Activated T-helper 9 cell treated with anti-CD3 and anti-CD28 coated beads, Interleukin-2, amount 50 U/mL, for 16 hours (primary cell): ENCODE data around the gene STMN1.

Source experiments
- DNase-seq: peaks from one replicate; pipeline ENCODE4 v3.0.0-alpha.2; 2020; ENCODE audit warnings: low read depth

STMN1 gene

DNA sequence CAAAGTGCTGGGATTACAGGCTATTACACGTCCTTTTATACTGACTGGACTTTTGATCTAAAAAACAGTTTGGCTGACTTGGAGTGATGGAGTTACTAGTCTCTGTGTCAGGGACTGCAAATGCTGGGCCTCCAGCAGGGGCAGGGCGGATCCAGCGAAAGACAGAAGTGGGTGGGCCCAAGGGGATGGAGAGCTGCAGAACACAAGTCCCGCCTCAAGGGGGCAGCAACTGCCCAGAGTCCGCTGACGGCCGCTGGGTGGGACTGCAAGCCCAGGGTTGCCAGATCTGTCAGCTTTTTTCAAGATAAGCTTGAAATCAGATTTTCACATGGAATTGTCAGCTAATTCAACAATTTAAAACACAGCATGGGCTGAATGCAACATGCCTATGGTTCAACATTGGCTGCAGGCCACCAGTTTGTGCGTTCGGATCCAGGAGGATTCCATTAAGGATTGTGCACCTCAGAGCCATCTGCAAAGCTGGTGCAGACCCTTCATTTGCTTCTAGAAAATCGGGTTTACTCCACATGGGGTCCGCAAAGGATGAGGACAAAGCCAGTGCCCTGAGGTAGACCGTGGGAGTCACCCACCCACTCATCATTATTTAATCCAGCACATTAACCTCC lies 10.7 kb downstream of the STMN1 start:
- peak; percentile 82 for DNase-seq

DNA sequence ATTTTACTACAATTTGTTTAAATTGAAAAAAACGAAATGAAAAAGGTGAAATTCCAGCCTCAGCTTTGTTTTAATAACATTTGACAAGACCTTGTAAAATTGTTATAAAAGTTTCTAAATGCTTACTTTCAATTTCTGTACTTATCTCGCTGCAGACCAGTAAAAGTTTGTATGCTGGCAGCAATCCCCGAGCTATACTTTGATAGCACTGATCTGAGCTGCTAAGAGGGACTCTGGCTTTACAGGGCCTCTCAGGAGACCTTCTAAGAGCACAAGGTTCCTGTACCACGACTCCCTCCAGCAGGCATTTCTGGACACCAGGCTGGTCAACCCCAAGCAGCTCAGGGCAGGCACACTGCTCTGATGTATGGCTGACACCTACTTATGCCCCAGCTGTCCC lies 13.1 kb downstream of the STMN1 start:
- no peak for DNase-seq

GRCh38 chr1:25891606-25892005 lies 14.6 kb downstream of the STMN1 start:
- DNase-seq: no peak

GRCh38 chr1:25890239-25891034 lies 15.8 kb downstream of the STMN1 start:
- DNase-seq: no peak

DNA sequence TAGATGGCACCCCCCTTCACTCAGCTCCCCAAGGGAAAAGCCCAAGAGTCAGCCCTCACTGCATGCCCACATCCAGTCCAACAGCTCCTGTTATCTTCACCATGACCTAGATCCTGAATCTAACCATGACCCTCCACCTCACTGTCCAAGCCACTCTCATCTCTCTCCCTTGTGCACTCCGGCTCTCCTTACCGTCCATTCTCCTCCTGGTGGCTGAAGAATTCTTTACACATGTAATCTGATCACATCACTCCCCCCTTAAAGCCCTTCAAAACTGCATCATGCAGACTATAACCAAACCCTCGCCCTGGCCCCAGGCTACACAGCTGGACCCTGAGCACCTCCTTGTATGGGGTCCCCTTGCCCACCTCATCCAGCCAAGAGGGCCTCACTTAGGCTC lies 16.7 kb downstream of the STMN1 start:
- DNase-seq: no peak

GRCh38 chr1:25888426-25888987 lies 17.7 kb downstream of the STMN1 start:
- no peak for DNase-seq

DNA sequence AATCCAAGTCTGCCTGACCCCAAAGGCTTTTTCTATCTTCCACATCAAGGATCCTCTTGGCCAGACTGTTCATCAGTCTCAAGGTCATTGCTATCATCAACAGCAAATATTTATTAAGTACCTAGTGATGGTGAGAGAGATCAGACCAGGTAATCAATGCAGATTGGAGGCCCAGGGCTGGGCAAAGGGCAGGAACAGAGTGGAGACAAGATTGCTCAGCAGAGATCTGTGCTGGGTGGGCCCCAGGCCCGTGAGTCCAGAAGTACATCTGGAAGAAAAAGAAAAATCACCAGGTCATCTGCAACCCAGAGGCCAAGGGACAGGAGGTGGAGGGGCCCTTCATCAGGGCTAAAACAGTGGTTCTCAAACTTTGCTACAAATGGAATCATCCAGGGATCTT lies 20.6 kb downstream of the STMN1 start:
- DNase-seq: no peak

- no peak for DNase-seq
These were observed 25.0 kb downstream of the STMN1 start for GRCh38 chr1:25881266-25881665.

DNA sequence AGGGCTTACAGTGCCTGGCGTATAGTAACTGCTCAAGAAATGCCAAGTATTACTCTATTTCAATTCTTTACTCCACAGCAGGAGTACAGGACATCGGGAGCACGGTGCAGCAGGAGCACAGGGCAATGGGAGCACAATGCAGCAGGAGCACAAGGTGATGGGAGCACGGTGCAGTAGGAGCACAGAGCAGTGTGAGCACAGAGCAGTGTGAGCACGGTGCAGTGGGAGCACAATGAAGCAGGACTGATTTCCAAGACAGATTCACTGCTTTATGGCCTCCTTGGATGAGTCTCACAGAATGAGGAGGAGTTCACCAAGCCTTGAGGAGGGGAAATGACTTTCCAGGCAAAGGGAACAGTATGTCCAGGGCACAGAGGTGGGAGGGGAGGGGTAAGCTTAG lies 25.7 kb downstream of the STMN1 start:
- no peak for DNase-seq

- DNase-seq: no peak
These were observed 26.5 kb downstream of the STMN1 start for GRCh38 chr1:25879675-25880074.

DNA sequence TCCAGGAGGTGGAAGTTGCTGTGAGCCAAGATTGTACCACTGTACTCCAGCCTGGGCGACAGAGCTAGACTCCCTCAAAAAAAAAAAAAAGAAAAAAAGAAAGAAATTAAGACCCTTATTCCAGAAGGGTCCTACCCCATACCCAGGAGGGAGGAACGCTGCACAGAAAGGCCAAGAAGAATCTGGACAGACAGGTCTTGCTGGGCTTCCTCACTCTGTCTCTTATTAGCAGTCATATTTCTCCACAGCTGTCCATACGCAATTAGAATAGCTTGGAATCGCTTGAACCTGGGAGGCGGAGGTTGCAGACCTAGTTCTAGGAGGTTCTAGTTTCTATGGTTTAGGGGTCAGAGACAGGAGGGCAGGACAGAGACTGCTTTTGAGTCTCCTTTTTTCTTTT lies 27.5 kb downstream of the STMN1 start:
- DNase-seq: no peak

- no peak for DNase-seq
These were observed 29.1 kb downstream of the STMN1 start for GRCh38 chr1:25877155-25877554.

GRCh38 chr1:25876693-25877077 lies 29.5 kb downstream of the STMN1 start:
- no peak for DNase-seq

DNA sequence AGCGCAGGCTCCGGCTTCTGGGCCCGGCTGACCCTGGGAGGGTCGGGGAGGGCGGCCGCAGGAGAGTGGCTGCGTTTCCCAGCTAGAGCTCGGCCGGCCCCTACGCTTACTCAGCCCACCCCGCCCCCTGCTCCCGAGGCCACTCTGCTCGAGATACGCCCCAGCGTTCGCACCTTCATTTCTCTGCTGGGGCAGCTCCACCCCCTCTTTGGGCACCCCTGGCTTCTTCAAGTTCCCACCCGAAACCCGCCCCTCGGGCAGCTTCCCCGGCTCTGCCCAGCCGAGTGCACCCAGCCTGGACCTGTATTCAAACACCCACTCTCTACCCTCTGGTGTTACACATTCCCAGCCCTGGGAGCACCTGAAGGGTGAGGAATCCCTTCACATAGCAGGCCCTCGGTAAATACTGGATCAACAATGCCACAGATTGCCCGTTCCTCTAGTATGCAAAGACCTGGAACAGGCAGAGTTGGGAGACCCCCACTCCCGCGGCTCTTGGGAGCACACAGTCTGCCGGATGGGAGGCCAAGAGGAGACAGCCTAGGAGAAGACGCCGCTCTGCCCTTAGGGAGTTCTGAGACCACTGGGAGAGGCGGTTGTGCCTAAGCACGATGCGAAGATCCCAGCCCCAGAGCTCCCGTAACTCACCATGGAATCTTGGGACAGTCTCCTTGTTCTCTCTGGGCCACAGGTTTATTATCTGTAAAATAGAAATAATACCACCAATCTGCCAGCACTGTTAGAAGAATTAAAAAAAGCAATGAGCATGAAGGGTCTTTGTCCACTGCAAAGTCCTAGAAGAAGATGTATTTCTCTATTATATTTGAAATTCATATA lies 30.1 kb downstream of the STMN1 start:
- DNase-seq: peak; percentile 4

GRCh38 chr1:25875154-25875855 lies 30.9 kb downstream of the STMN1 start, which contains the start of gene PAQR7:
PAQR7 (minus strand) TSS chr1:25875708; CDS start chr1:25863839, 11,869 bp downstream.
- peak; percentile 42 for DNase-seq

DNA sequence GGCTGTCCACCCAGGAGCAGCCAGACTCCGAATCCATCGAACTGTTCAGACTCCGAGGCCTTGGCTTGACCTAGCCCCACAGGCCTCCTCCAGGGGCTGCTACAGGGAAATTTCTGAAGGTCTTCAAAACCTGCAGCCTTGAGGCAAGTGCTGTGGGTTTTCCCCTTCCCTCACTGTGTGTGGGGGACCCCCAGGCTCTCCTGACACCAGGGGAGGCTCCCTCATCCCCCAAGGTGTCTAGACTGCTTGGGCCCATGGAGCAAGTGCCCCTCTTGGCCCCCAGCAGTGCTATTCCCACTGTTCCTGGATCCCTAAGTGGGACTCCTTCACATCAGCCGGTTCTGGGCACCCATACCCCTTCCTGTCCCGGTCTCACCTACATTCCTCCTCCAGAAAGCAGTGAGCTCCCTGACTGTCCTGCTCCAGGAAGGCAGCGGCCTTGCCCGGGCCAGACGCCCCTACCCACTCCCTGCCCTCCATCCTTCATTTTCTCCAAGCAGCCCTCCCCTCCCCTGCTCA lies 31.5 kb downstream of the STMN1 start:
- DNase-seq: no peak

DNA sequence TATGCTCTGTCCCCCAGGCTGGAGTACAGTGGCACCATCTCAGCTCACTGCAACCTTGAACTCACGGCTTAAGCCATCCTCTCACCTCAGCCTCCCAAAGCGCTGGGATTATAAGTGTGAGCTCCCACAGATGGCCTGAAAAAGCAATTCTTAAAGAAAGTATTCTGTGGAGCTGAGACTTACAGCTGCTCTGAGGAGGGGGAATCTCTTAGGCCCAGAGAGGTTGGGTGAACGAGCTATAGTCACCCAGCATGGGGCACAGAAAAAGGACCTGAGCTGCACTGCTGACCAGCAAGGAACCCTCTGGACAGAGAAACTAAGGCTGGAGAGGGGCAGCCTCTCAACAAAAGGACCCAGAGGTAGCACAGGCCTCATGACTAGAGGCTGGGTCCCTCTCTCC lies 32.0 kb downstream of the STMN1 start:
- no peak for DNase-seq

DNA sequence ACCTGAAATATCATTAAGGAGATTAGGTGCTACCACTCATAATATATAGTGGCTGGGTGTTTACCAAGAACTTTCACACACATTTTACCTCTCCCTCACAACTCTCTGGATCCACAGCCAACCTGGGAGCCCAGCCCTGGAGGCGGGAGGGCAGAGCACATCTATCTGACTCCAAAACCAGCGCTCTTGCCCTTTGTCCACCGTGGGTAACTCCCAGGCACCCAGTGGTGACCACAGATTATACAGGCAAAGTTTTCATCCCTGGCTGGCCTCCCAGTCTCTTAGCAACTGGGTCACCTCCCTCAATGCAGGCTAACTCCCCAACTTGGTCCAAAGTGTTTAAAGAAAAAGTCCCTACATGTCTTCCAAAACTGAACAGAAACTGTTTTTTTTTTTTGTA lies 33.1 kb downstream of the STMN1 start:
- DNase-seq: no peak

DNA sequence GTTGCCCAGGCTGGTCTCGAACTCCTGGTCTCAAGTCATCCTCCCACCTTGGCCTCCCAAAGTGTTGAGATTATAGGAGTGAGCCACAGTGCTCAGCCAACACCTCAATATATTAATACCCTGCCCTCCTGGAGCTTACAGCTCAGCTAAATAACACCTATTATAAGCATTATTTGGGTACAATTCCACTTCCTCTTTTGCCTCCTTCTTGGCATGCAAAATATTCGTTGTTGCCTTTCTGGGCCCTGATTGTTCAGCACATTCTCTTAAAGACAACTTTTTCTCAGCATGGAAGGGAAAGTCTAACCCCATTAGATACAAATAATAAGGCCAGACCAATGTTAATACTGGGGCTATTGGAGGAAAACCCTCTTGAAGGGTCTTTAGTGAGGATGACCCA lies 33.5 kb downstream of the STMN1 start:
- no peak for DNase-seq

DNA sequence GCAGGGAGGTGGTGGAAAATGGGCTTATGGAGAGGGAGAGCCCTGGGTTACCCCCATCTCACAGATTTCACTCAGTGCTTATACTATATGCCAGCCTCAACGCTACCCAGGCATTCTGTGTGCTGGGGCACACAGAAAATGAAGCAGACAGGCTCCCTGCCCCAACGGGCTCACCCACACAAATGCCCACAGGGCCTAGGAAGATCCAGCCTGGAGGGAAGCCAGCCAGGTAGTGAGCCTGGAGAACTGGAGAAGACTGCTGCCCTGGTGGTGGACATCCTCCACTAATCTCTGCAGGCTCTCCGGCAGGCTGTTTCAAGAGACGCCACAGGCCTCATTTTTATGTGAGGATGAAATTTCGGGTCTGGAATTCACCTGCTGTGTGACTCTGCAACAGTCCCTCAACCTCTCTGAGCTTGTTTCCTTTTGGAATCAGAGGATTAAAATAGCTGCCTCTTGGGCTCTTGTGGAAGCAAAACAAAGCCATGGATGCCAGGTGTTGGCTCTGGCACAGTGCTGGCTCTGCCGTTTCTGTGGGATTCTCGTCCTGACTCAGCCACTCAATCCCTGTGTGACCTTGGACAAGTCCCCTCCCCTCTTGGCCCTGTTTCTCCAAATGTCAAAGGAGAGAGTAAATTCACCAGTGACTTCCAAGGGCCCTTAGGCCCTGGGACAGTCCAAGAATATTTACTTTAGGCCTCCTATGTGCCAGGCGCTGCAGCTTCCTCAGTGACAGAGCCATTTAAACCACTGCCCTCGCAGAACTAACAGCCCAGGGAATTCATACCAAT lies 34.3 kb downstream of the STMN1 start:
- DNase-seq: no peak
